ENCODE measurements around the gene HOOK2.

DNA sequence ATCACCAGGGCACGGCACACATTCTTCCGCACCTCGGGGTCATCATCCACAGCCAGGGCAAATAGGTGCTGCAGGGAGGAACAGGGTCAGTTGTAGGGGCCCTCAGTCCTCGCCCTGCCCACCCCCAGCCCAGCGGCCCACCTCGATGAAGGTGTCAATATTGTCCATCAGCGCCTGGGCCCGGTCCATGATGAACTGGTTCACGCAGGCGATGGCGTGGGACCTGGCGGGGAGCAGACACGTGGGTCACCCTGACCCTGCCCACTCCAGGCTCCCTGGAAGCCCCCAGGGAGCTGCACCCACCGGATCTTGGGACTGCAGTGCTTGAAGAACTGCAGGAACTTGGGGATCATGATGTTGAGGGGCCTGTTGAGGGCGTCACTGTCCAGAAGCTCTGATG lies 60.2 kb downstream of the HOOK2 start:
- no peak for TF ChIP-seq SUZ12 (IDR thresholded peaks at IDR 0.05)
- TF ChIP-seq, protein P1, sequence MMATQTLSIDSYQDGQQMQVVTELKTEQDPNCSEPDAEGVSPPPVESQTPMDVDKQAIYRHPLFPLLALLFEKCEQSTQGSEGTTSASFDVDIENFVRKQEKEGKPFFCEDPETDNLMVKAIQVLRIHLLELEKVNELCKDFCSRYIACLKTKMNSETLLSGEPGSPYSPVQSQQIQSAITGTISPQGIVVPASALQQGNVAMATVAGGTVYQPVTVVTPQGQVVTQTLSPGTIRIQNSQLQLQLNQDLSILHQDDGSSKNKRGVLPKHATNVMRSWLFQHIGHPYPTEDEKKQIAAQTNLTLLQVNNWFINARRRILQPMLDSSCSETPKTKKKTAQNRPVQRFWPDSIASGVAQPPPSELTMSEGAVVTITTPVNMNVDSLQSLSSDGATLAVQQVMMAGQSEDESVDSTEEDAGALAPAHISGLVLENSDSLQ (IDR thresholded peaks at IDR 0.05) = no peak
- no peak for TF ChIP-seq FOXA1 (IDR thresholded peaks at IDR 0.05)
